Activated naive CD4-positive, alpha-beta T cell treated with anti-CD3 and anti-CD28 coated beads, Interleukin-2, amount 50 U/mL, for 24 hours (primary cell): Measurements from ENCODE around the gene HTR3B.

Source experiments
- H3K27ac Mint-ChIP-seq: one replicate; pipeline ENCODE4 v1.8.0; 2021; ENCODE audit warnings: mild to moderate bottlenecking, mixed read lengths
- H3K27me3 Mint-ChIP-seq: one replicate; pipeline ENCODE4 v1.8.0; 2021; ENCODE audit warnings: mixed read lengths
- H3K36me3 Mint-ChIP-seq: one replicate; pipeline ENCODE4 v1.8.0; 2021; ENCODE audit warnings: mixed read lengths
- H3K4me1 Mint-ChIP-seq: one replicate; pipeline ENCODE4 v1.8.0; 2021; ENCODE audit warnings: mixed read lengths
- H3K4me3 Mint-ChIP-seq: one replicate; pipeline ENCODE4 v1.8.0; 2021; ENCODE audit warnings: mild to moderate bottlenecking, mixed read lengths
- H3K9me3 Mint-ChIP-seq: one replicate; pipeline ENCODE4 v1.8.0; 2021; ENCODE audit warnings: mixed read lengths

The HTR3B gene

GRCh38 chr11:113952588-113952987, 48.0 kb downstream of the HTR3B start:
- Mint-ChIP-seq H3K27ac (no peak overlapping the region), H3K4me1 (no peaks in the 10 kb centered on the region), H3K9me3 (no peaks in the 10 kb centered on the region), H3K27me3 (peaks cover 7% of the 10 kb centered on the region), H3K36me3 (no peaks in the 10 kb centered on the region), H3K4me3 (no peak overlapping the region)

DNA sequence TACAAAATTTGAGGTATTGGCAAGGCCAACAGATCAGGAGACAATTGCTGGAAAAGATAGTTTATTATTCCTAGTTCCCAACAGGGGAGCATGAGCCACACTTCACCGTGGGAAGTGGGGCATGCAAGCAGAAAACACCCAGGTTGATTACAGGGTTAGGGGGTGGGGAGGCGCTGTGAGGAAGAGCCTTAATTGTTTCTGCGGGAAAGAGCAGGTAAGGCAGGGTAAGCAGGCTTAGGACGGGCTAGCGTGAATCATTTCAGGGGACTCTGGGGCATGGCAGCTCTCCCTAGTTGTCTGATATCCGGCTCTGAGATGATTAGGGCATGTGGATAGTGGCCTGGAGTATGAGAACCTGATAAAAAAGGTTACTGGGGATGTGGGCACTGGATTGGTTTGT, 49.6 kb downstream of the HTR3B start:
- H3K9me3 Mint-ChIP-seq: no peaks in the 10 kb centered on the region
- peaks cover 7% of the 10 kb centered on the region for H3K27me3 Mint-ChIP-seq
- no peak overlapping the region for H3K27ac Mint-ChIP-seq
- no peak overlapping the region for H3K4me3 Mint-ChIP-seq
- H3K36me3 Mint-ChIP-seq: no peaks in the 10 kb centered on the region
- no peaks in the 10 kb centered on the region for H3K4me1 Mint-ChIP-seq

DNA sequence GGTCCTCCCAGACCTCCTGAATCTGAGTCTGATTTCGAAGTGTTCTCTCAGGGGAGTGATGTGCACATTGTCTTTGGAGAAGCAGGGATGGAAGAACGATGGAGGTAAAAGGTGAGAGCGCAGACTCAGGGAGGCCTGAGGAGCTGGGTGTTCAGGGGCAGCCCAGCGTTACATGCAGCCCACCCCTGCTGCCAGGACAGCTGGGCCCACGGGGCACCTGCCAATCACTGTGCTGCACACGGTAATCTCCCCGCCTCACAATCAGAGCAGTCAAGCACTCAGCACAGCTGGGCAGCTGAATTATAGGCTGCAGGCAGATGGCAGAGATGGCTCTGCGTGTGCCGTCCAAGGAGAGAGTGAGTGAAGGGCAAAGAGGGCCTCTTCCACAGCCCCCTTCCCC, 52.4 kb downstream of the HTR3B start:
- Mint-ChIP-seq H3K27me3 (peaks cover 6% of the 10 kb centered on the region), H3K9me3 (no peaks in the 10 kb centered on the region), H3K27ac (no peak overlapping the region), H3K4me3 (no peak overlapping the region), H3K4me1 (no peaks in the 10 kb centered on the region), H3K36me3 (no peaks in the 10 kb centered on the region)

DNA sequence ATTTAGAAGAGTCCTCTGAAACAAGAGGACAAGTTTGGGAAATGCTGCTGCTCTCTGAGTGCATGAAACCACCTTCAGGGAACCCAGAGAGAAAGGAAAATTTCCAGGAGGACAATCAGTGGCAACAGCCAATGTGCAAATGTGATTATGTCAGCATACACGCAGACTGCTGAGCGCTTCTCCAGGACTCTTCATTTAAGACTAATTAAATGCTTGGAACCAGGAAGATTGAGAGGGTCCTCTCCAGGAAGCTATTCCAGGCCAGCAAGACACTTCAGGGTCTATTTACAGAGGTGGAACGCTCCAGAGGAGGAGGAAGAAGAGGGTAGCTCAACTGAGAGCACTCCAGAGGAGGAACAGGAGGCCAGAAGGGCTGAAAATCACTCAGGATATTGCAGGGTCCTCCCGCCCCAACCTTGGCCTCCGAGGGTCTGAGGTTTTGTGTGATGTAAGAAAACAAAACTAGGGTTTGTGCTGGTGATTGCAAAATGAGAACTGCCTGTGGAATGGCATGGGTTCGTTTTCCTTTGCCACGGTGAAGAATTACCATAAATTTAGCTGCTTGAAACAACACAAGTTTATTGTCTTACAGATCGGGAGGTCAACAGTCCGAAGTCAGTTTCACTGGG, 56.2 kb downstream of the HTR3B start:
- Mint-ChIP-seq H3K36me3 (no peaks in the 10 kb centered on the region), H3K27ac (no peak overlapping the region), H3K4me1 (no peaks in the 10 kb centered on the region), H3K9me3 (no peaks in the 10 kb centered on the region), H3K4me3 (no peak overlapping the region), H3K27me3 (no peaks in the 10 kb centered on the region)

- Mint-ChIP-seq H3K27ac (no peak overlapping the region), H3K9me3 (no peaks in the 10 kb centered on the region), H3K4me3 (no peak overlapping the region), H3K4me1 (no peaks in the 10 kb centered on the region), H3K36me3 (no peaks in the 10 kb centered on the region), H3K27me3 (peaks cover 3% of the 10 kb centered on the region)
Observed at GRCh38 chr11:113967361-113967760, 62.8 kb downstream of the HTR3B start.

DNA sequence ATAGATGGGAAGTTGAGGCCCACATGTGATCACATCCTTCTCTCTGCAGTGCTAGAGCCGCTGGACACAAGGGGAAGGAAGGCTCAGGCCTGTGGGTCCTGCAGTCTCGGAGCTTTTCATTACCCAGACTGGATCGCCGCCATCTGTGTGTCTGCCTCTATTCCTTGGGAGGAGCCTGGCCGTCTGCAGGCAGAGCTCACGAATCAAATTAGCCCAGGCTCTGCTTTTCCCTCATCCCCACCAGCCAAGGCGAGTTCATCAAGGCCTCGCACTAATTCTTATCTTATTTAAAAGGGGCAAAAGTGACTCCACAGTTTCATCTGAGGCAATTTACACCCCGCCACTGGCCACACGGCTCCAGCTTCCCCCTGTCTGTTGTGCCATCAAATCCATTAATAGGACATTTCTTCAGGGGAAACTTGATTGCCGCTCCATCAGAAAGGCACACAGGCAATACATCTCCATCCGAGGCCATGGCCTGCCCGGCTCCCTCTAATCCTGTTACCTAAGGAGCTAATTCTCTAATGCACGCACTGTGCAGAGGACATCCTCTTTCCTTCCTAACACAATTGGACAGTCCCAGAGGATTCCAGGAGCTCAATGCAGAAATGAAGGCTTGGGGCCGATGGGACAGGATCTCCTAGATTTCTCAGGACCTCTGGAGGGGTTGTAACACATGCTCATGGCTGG, 67.1 kb downstream of the HTR3B start:
- no peaks in the 10 kb centered on the region for H3K4me1 Mint-ChIP-seq
- no peaks in the 10 kb centered on the region for H3K9me3 Mint-ChIP-seq
- no peak overlapping the region for H3K4me3 Mint-ChIP-seq
- peaks cover 3% of the 10 kb centered on the region for H3K27me3 Mint-ChIP-seq
- H3K27ac Mint-ChIP-seq: no peak overlapping the region
- no peaks in the 10 kb centered on the region for H3K36me3 Mint-ChIP-seq

GRCh38 chr11:113974741-113975470, 70.3 kb downstream of the HTR3B start, which contains the start of gene HTR3A:
HTR3A (plus strand) TSS chr11:113975108; CDS start chr11:113975326, 218 bp downstream.
- H3K4me3 Mint-ChIP-seq: no peak within 1 kb of the TSS
- H3K9me3 Mint-ChIP-seq: no peaks in the 10 kb centered on the region
- H3K27me3 Mint-ChIP-seq: peaks cover 3% of the 10 kb centered on the region
- H3K27ac Mint-ChIP-seq: no peak within 1 kb of the TSS
- no peaks in the 10 kb centered on the region for H3K36me3 Mint-ChIP-seq
- H3K4me1 Mint-ChIP-seq: no peaks in the 10 kb centered on the region

- H3K27me3 Mint-ChIP-seq: no peaks in the 10 kb centered on the region
- no peak overlapping the region for H3K4me3 Mint-ChIP-seq
- H3K27ac Mint-ChIP-seq: no peak overlapping the region
- no peaks in the 10 kb centered on the region for H3K9me3 Mint-ChIP-seq
- H3K36me3 Mint-ChIP-seq: no peaks in the 10 kb centered on the region
- H3K4me1 Mint-ChIP-seq: no peaks in the 10 kb centered on the region
Observed at GRCh38 chr11:113977071-113977490, 72.5 kb downstream of the HTR3B start.

GRCh38 chr11:113977701-113978100, 73.1 kb downstream of the HTR3B start:
- Mint-ChIP-seq H3K36me3 (no peaks in the 10 kb centered on the region), H3K27ac (no peak overlapping the region), H3K9me3 (no peaks in the 10 kb centered on the region), H3K4me1 (no peaks in the 10 kb centered on the region), H3K4me3 (no peak overlapping the region), H3K27me3 (no peaks in the 10 kb centered on the region)

DNA sequence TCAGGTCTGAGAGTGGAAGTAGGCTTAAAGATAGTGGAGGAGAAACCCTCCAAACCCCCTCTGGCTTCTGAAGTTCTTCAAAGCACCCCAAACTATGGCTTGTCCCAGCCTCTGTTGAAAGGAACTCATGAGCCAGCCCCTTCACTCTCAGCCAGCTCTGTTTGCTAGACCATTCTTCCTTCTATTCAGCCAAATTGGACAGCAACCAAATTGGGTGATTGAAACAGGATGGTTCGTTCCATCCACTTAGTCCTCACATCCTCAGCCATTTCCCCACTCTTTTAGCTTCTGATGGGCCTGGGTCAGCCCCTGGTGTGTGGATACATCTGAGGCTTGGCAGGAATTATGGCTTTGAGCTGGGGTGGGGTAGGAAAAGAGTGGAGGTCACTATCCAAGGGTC, 74.8 kb downstream of the HTR3B start:
- H3K27ac Mint-ChIP-seq: no peak overlapping the region
- H3K4me3 Mint-ChIP-seq: no peak overlapping the region
- peaks cover 2% of the 10 kb centered on the region for H3K27me3 Mint-ChIP-seq
- no peaks in the 10 kb centered on the region for H3K36me3 Mint-ChIP-seq
- H3K4me1 Mint-ChIP-seq: no peaks in the 10 kb centered on the region
- no peaks in the 10 kb centered on the region for H3K9me3 Mint-ChIP-seq

DNA sequence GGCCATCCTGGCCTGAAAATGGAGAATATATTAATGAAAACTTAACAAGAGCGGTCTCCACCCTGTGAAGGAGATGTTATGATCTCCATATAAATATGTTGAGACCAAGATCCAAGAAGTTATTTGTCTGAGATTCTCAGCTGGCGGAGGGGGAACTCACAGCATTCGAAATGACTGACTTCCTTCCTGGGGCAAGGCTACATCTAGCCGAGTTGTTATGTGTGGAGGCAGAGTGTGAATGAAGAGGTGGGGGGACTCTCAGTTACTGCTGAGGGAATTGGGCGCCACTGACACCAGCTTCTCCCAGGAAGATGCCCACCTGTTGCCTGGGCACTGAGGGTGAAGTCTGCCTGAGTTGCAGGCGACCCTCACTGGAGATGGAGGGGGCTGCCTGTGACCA, 76.2 kb downstream of the HTR3B start:
- Mint-ChIP-seq H3K9me3 (no peaks in the 10 kb centered on the region), H3K27me3 (peaks cover 2% of the 10 kb centered on the region), H3K4me1 (no peaks in the 10 kb centered on the region), H3K36me3 (no peaks in the 10 kb centered on the region), H3K4me3 (no peak overlapping the region), H3K27ac (no peak overlapping the region)

GRCh38 chr11:113982306-113982705, 77.7 kb downstream of the HTR3B start:
- H3K4me3 Mint-ChIP-seq: no peak overlapping the region
- no peak overlapping the region for H3K27ac Mint-ChIP-seq

GRCh38 chr11:113984781-113985180, 80.2 kb downstream of the HTR3B start:
- Mint-ChIP-seq H3K4me3 (no peak overlapping the region), H3K27ac (no peak overlapping the region), H3K4me1 (no peaks in the 10 kb centered on the region), H3K36me3 (no peaks in the 10 kb centered on the region), H3K27me3 (peaks cover 3% of the 10 kb centered on the region), H3K9me3 (no peaks in the 10 kb centered on the region)

More at GRCh38 chr11:113982306-113982705, 77.7 kb downstream of the HTR3B start:
- no peaks in the 10 kb centered on the region for H3K4me1 Mint-ChIP-seq
- H3K27me3 Mint-ChIP-seq: peaks cover 3% of the 10 kb centered on the region
- no peaks in the 10 kb centered on the region for H3K36me3 Mint-ChIP-seq
- no peaks in the 10 kb centered on the region for H3K9me3 Mint-ChIP-seq

GRCh38 chr11:113985906-113986305, 81.3 kb downstream of the HTR3B start:
- H3K4me3 Mint-ChIP-seq: no peak overlapping the region
- no peaks in the 10 kb centered on the region for H3K36me3 Mint-ChIP-seq
- no peak overlapping the region for H3K27ac Mint-ChIP-seq
- H3K4me1 Mint-ChIP-seq: no peaks in the 10 kb centered on the region
- no peaks in the 10 kb centered on the region for H3K9me3 Mint-ChIP-seq
- H3K27me3 Mint-ChIP-seq: peaks cover 3% of the 10 kb centered on the region

DNA sequence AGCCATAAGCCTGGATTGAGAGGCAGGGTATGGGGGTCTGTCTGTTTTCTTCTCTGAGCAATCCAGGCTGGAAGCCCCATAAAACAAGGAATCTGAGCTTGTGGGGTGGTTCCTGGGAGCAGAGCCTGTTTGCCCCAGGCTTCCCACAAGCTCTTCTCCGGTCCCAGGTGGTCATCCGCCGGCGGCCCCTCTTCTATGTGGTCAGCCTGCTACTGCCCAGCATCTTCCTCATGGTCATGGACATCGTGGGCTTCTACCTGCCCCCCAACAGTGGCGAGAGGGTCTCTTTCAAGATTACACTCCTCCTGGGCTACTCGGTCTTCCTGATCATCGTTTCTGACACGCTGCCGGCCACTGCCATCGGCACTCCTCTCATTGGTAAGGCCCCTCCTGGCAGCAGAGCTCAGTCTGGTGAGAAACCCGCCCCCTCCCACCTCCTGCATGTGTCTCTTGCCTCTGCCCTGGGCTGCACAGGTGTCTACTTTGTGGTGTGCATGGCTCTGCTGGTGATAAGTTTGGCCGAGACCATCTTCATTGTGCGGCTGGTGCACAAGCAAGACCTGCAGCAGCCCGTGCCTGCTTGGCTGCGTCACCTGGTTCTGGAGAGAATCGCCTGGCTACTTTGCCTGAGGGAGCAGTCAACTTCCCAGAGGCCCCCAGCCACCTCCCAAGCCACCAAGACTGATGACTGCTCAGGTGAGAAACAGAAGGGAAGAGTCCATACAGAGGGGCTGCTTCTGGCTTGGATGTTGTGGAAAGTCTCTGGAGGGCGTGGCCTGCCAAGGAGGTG, 82.0 kb downstream of the HTR3B start:
- H3K4me1 Mint-ChIP-seq: no peaks in the 10 kb centered on the region
- no peaks in the 10 kb centered on the region for H3K9me3 Mint-ChIP-seq
- no peak overlapping the region for H3K4me3 Mint-ChIP-seq

More for the DNA sequence above, 82.0 kb downstream of the HTR3B start:
- Mint-ChIP-seq H3K27me3 (peaks cover 6% of the 10 kb centered on the region), H3K27ac (no peak overlapping the region), H3K36me3 (no peaks in the 10 kb centered on the region)
